HepG2 (cell line): ENCODE measurements around the gene CBLC. TPM values are rescaled to one million over a fixed set of nuclear protein-coding genes. Genes with fewer than 3 reads are reported as not detected.

Experiments
- ATAC-seq: fragments of 200-7000 bp; cut with Tn5 transposase; 3 replicates; pipeline ENCODE4 v1.9.1; 2020; ENCODE audit warnings: mild to moderate bottlenecking, moderate library complexity
- BruUV-seq: library from RNA; stranded (reverse); fragments of 400-500 nt; replicated peaks from 2 replicates; lab custom pipeline; 2021; lab: Mats Ljungman, UMichigan
- CTCF ChIA-PET: fragments of 300-600 bp; formaldehyde crosslinking; extraction: SDS; loops from one replicate; lab custom pipeline; 2021; ENCODE audit warnings: low total read pairs, inconsistent platforms, low intra/inter-chr PET ratio; lab: Yijun Ruan, JAX
- POLR2A ChIA-PET: fragments of 350-600 bp; sonication (Branson Sonifier 250); formaldehyde crosslinking; loops from one replicate; lab custom pipeline; 2020; ENCODE audit warnings: antibody characterized with exemption, inconsistent platforms; lab: Yijun Ruan, JAX
- DNase-seq: peaks from one replicate; pipeline ENCODE4 v3.0.0-alpha.2; 2015; ENCODE audit warnings: low spot score
- FAIRE-seq: peaks from 3 replicates; lab custom pipeline; 2011; peaks lifted over from hg19 to GRCh38; lab: Jason Lieb, UNC
- H2AFZ ChIP-seq: one replicate; pipeline ENCODE4 v1.6.1; 2011; ENCODE audit warnings: low read length, inconsistent platforms
- H3K27ac ChIP-seq: fragments of 300-600 bp; 3 replicates; pipeline ENCODE4 v1.8.0; 2011; ENCODE audit warnings: mixed run types, mild to moderate bottlenecking, mixed read lengths, low read length, inconsistent platforms; ENCODE audit not compliant: insufficient read depth; ENCODE audit errors: extremely low read length
- H3K27me3 ChIP-seq, 2 experiments: fragments of 200-600 bp in 1 of 2; 2 replicates in 1 of 2; 3 replicates in 1 of 2; pipeline versions ENCODE4 v1.6.0 to v1.8.0; 2011; ENCODE audit warnings: low read length in 2 of 2, mild to moderate bottlenecking in 2 of 2, moderate library complexity in 2 of 2, inconsistent platforms in 1 of 2; ENCODE audit not compliant: insufficient read depth in 2 of 2, control insufficient read depth in 1 of 2
- H3K36me3 ChIP-seq, 2 experiments: fragments of 200-600 bp in 1 of 2; replicated peaks in 1 of 2; 2 replicates in 1 of 2; 3 replicates in 1 of 2; pipeline versions ENCODE4 v1.5.1 to v1.8.0; 2011; ENCODE audit warnings: low read length in 2 of 2, inconsistent platforms in 1 of 2; ENCODE audit not compliant: insufficient read depth in 2 of 2, control insufficient read depth in 1 of 2
- H3K4me1 ChIP-seq: 2 replicates; pipeline ENCODE4 v1.5.1; 2012; ENCODE audit warnings: low read length, inconsistent platforms; ENCODE audit not compliant: insufficient read depth
- H3K4me2 ChIP-seq: 2 replicates; pipeline ENCODE4 v1.6.0; 2011; ENCODE audit warnings: low read depth, low read length, inconsistent platforms
- H3K4me3 ChIP-seq, 3 experiments: fragments of 200-600 bp in 1 of 3; sonication (generic), shearing (Covaris generic) in 1 of 3; replicated peaks in 1 of 3; 2 replicates each; pipeline ENCODE4 v1.5.1; 2011 to 2016; ENCODE audit warnings: low read length in 3 of 3, inconsistent platforms in 2 of 3, low read depth in 2 of 3, mild to moderate bottlenecking in 2 of 3, control low read depth in 1 of 3, mixed read lengths in 1 of 3; ENCODE audit not compliant: insufficient read depth in 1 of 3
- H3K79me2 ChIP-seq: one replicate; pipeline ENCODE4 v1.6.1; 2011; ENCODE audit warnings: low read length, inconsistent platforms; ENCODE audit not compliant: insufficient read depth
- H3K9ac ChIP-seq: 2 replicates; pipeline ENCODE4 v1.6.0; 2011; ENCODE audit warnings: mild to moderate bottlenecking, low read depth, low read length, inconsistent platforms; ENCODE audit not compliant: insufficient read depth
- H3K9me3 ChIP-seq: 2 replicates; pipeline ENCODE4 v1.5.1; 2012; ENCODE audit warnings: mild to moderate bottlenecking, low read length
- H4K20me1 ChIP-seq: 2 replicates; pipeline ENCODE4 v1.6.0; 2011; ENCODE audit warnings: inconsistent platforms, mild to moderate bottlenecking, low read length, moderate library complexity; ENCODE audit not compliant: insufficient read depth
- AGO2 ChIP-seq: fragments of 200-400 bp; formaldehyde crosslinking; optimal IDR thresholded peaks from 2 replicates; pipeline ENCODE3; 2017; ENCODE audit warnings: mild to moderate bottlenecking, low read depth, low read length, moderate library complexity
- CEBPB ChIP-seq: IDR thresholded peaks from 2 replicates; pipeline ENCODE4 v1.6.1; 2011; ENCODE audit warnings: low read depth, low read length, improper control_type of control experiment, borderline replicate concordance
- CTCF ChIP-seq: sonication (generic); formaldehyde crosslinking; IDR thresholded peaks from 2 replicates; pipeline ENCODE4 v1.5.0; 2020; ENCODE audit warnings: mild to moderate bottlenecking, missing genetic modification reagents, moderate library complexity
- EHMT2 ChIP-seq: fragments of 200-600 bp; sonication (generic); IDR thresholded peaks from 2 replicates; pipeline ENCODE4 v1.7.0; 2017; ENCODE audit warnings: antibody characterized with exemption, low read depth, low read length, borderline replicate concordance
- MED8 ChIP-seq: sonication (generic); formaldehyde crosslinking; IDR thresholded peaks from 2 replicates; pipeline ENCODE4 v1.8.1; 2023; ENCODE audit warnings: mild to moderate bottlenecking, missing genetic modification reagents; ENCODE audit not compliant: insufficient replicate concordance
- NAIF1 ChIP-seq: sonication (generic); formaldehyde crosslinking; IDR thresholded peaks from 2 replicates; pipeline ENCODE4 v1.5.0; 2020; ENCODE audit warnings: mild to moderate bottlenecking, missing genetic modification reagents, borderline replicate concordance
- REPIN1 ChIP-seq: sonication (generic); formaldehyde crosslinking; IDR thresholded peaks from 2 replicates; pipeline ENCODE4 v1.8.0; 2022; ENCODE audit warnings: missing genetic modification reagents, low read depth, mild to moderate bottlenecking, borderline replicate concordance
- SRSF1 ChIP-seq: fragments of 200-400 bp; formaldehyde crosslinking; optimal IDR thresholded peaks from 2 replicates; pipeline ENCODE3; 2017; ENCODE audit warnings: mild to moderate bottlenecking, low read depth, low read length, moderate library complexity
- ZFY ChIP-seq: sonication (generic); formaldehyde crosslinking; IDR thresholded peaks from 2 replicates; pipeline ENCODE4 v1.4.0; 2020; ENCODE audit warnings: missing genetic modification reagents
- ZGPAT ChIP-seq: IDR thresholded peaks from 2 replicates; pipeline ENCODE4 v1.6.1; 2016; ENCODE audit warnings: mild to moderate bottlenecking
- ZNF235 ChIP-seq: sonication (generic); formaldehyde crosslinking; IDR thresholded peaks from 2 replicates; pipeline ENCODE4 v1.8.1; 2023; ENCODE audit warnings: mild to moderate bottlenecking, missing genetic modification reagents, borderline replicate concordance
- ZNF414 ChIP-seq: sonication (generic); formaldehyde crosslinking; IDR thresholded peaks from 2 replicates; pipeline ENCODE4 v1.5.0; 2020; ENCODE audit warnings: missing genetic modification reagents
- WGBS: methylation state at CpG from one replicate; pipeline ENCODE4 v1.1.6; 2017; ENCODE audit warnings: low lambda C conversion rate; 5-methylcytosine and 5-hydroxymethylcytosine counted together
- in situ Hi-C: cut with HindIII; loops from 2 replicates; pipeline ENCODE4 v1.10.0; 2017; ENCODE audit warnings: low pct_unique_long_range_greater_than_20kb; ENCODE audit not compliant: extremely low pct_ligation_motif_present
- intact Hi-C: fragments of 100-400 bp; cut with micrococcal nuclease; formaldehyde crosslinking; loops from one replicate; pipeline ENCODE4 v1.10.0; 2022; ENCODE audit not compliant: unreplicated experiment
- polyA plus RNA-seq, 8 experiments: library from polyadenylated mRNA; depleted of rRNA in 3 of 8; stranded (reverse) in 7 of 8; unstranded in 1 of 8; fragments of >200 nt; fragmentation: Illumina TruSeq in 4 of 8; extraction: Trizol in 4 of 8; gene quantifications; 2 replicates each; pipeline versions ENCODE4 v1.2.1 to v1.2.3, GENCODE V29; 2011 to 2016; ENCODE audit warnings: low read depth in 4 of 8, missing spikeins in 1 of 8, mixed read lengths in 1 of 8; ENCODE audit not compliant: insufficient read depth in 1 of 8
- total RNA-seq, 5 experiments: library from RNA; depleted of rRNA; stranded (reverse); fragments of >200 nt; fragmentation: Illumina TruSeq; extraction: Trizol; gene quantifications; 2 replicates each; pipeline ENCODE4 v1.2.3, GENCODE V29; 2016; ENCODE audit warnings: low read depth in 1 of 5
- TF ChIP-seq, protein P1 (sequence below): sonication (generic); formaldehyde crosslinking; IDR thresholded peaks from 2 replicates; pipeline ENCODE4 v1.5.1; 2020; ENCODE audit warnings: mild to moderate bottlenecking, missing genetic modification reagents, moderate library complexity

CBLC gene
- total and polyA plus RNA-seq, 2 of the 13 experiments (the other 11 are each of a cell fraction or from before 2014, with no cell fraction given): 1.8 to 2.6 TPM

DNA sequence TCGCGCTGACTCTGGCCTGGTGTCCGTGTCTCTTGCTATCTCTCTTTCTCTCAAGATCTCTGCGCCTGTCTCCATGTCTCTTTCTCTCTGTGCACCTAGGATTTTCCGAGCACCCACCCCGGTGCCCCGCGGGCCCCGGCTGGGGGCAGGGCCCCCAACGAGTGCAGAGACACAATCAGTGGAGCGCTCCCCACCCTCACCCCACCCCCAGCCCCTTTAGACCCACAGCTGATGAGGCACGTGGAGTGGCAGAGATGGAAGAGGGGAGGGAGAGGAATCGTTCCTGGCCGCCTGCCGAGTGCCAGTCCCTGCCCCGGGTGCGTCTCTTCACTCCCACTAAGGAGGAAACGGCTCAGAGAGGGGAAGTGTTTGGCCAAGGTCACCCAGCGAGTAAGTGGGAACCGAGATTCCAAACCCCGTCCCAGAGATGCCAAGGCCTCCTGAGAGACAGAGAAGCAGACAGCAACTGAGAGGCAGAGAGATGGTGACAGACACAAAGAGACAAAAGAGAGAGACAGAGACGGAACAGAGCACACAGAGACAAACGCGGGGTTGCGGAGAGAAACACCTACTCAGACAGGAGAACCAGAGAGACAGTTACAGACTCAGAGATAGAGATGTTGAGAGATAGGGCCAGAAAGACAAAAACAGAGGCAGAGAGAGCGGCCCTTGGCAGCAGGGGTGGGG lies 29.8 kb upstream of the CBLC start:
- POLR2A ChIA-PET: interaction anchor here (1.0 kb wide), 1 partner anchor 30 kb away, joined by 5 read pairs; no protein-coding TSS in a partner anchor
- in situ Hi-C loops: no loop called here
- peaks cover 16% of the 10 kb centered on the region for H3K79me2 ChIP-seq
- H3K27ac ChIP-seq: peak overlapping the region; percentile 95
- H3K4me2 ChIP-seq: peak overlapping the region; percentile 87
- no peaks in the 10 kb centered on the region for H3K9me3 ChIP-seq
- H3K27me3 ChIP-seq: no peaks in the 10 kb centered on the region; a peak in 1 of 5 replicates
- peaks cover 82% of the 10 kb centered on the region for H3K4me1 ChIP-seq
- H3K36me3 ChIP-seq: peaks cover 1 to 3% of the 10 kb centered on the region in 2 experiments; a peak in 3 of 5 replicates
- H3K9ac ChIP-seq: peak overlapping the region; percentile 89
- peak overlapping the region; percentile 50 for H2AFZ ChIP-seq
- DNase-seq: peak; percentile 50
- BruUV-seq: no TSS peak
- intact Hi-C loops: no loop called here
- H4K20me1 ChIP-seq: no peaks in the 10 kb centered on the region
- peak; percentile 8 for FAIRE-seq
- H3K4me3 ChIP-seq: peak overlapping the region; percentile 71 to 97 (median 79)
- peak; percentile 15 for ATAC-seq
- under 1% methylated on average over 26 of the region's 26 CpGs for WGBS
- CTCF ChIA-PET: no interaction called here
- no peak for TF ChIP-seq NAIF1
- TF ChIP-seq CEBPB: no peak
- peak; percentile 34 for TF ChIP-seq SRSF1
- TF ChIP-seq ZGPAT: 0 out of 2 replicates have a peak, but pooled peaks have one; percentile 17
- TF ChIP-seq REPIN1: no peak
- TF ChIP-seq ZNF414: no peak
- 0 out of 2 replicates have a peak, but pooled peaks have one; percentile 27 for TF ChIP-seq ZFY (CRISPR knock-in tag)
- TF ChIP-seq ZNF235 (CRISPR knock-in tag): 0 out of 2 replicates have a peak, but pooled peaks have one; percentile 5
- peak; percentile 48 for TF ChIP-seq AGO2
- TF ChIP-seq EHMT2: no peak
- TF ChIP-seq MED8 (CRISPR knock-in tag): peak; percentile 30
- no peak for TF ChIP-seq CTCF (CRISPR knock-in tag)
- TF ChIP-seq, protein P1, sequence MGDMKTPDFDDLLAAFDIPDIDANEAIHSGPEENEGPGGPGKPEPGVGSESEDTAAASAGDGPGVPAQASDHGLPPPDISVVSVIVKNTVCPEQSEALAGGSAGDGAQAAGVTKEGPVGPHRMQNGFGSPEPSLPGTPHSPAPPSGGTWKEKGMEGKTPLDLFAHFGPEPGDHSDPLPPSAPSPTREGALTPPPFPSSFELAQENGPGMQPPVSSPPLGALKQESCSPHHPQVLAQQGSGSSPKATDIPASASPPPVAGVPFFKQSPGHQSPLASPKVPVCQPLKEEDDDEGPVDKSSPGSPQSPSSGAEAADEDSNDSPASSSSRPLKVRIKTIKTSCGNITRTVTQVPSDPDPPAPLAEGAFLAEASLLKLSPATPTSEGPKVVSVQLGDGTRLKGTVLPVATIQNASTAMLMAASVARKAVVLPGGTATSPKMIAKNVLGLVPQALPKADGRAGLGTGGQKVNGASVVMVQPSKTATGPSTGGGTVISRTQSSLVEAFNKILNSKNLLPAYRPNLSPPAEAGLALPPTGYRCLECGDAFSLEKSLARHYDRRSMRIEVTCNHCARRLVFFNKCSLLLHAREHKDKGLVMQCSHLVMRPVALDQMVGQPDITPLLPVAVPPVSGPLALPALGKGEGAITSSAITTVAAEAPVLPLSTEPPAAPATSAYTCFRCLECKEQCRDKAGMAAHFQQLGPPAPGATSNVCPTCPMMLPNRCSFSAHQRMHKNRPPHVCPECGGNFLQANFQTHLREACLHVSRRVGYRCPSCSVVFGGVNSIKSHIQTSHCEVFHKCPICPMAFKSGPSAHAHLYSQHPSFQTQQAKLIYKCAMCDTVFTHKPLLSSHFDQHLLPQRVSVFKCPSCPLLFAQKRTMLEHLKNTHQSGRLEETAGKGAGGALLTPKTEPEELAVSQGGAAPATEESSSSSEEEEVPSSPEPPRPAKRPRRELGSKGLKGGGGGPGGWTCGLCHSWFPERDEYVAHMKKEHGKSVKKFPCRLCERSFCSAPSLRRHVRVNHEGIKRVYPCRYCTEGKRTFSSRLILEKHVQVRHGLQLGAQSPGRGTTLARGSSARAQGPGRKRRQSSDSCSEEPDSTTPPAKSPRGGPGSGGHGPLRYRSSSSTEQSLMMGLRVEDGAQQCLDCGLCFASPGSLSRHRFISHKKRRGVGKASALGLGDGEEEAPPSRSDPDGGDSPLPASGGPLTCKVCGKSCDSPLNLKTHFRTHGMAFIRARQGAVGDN (CRISPR knock-in tag): 0 out of 2 replicates have a peak, but pooled peaks have one; percentile 3
